Right atrium auricular region (tissue), 2 donors: Measurements from ENCODE around the gene CNOT8. TPM values are rescaled to one million over a fixed set of nuclear protein-coding genes. Genes with fewer than 3 reads are reported as not detected.
"Not testable (repeated sequence)": the region's sequence is repeated elsewhere in the genome, so short reads cannot be mapped to it uniquely, and the experiment has no call there.

Experiments
- DNase-seq: peaks from one replicate; pipeline ENCODE4 v3.0.0-alpha.2; 2019; ENCODE audit warnings: low spot score
- H3K27ac ChIP-seq, 2 donors: fragments of 200-600 bp; sonication (generic); 1 replicate in 1 of 2; 2 replicates in 1 of 2; pipeline ENCODE4 v1.5.1; 2016 to 2019
- H3K27me3 ChIP-seq, 2 donors: fragments of 200-600 bp; sonication (generic); one replicate each; pipeline versions ENCODE4 v1.5.1 to v1.6.0; 2017 to 2019
- H3K36me3 ChIP-seq: fragments of 200-600 bp; sonication (generic); one replicate; pipeline ENCODE4 v1.5.1; 2016
- H3K4me1 ChIP-seq, 2 donors: fragments of 200-600 bp; sonication (generic); one replicate each; pipeline versions ENCODE4 v1.5.1 to v1.6.0; 2017 to 2019
- H3K4me3 ChIP-seq, 2 donors: fragments of 200-600 bp; sonication (generic); 1 replicate in 1 of 2; 2 replicates in 1 of 2; pipeline ENCODE4 v1.5.1; 2017 to 2019; ENCODE audit warnings: mild to moderate bottlenecking in 1 of 2, moderate library complexity in 1 of 2
- H3K9me3 ChIP-seq, 2 donors: fragments of 200-600 bp; sonication (generic); one replicate each; pipeline ENCODE4 v1.5.1; 2019
- total RNA-seq, 2 donors: library from RNA; depleted of rRNA; stranded (reverse); fragments of >200 nt; gene quantifications; one replicate each; pipeline ENCODE4 v1.1.0, GENCODE V29; 2016
- TF ChIP-seq, protein P1 (sequence below), 2 donors: fragments of 200-600 bp; sonication (generic); IDR thresholded peaks; one replicate each; pipeline ENCODE4 v1.5.1; 2019; ENCODE audit warnings: antibody characterized with exemption in 2 of 2

Gene CNOT8
- total RNA-seq, 2 donors from 2014 or later, result 28.0 to 31.4 TPM

DNA sequence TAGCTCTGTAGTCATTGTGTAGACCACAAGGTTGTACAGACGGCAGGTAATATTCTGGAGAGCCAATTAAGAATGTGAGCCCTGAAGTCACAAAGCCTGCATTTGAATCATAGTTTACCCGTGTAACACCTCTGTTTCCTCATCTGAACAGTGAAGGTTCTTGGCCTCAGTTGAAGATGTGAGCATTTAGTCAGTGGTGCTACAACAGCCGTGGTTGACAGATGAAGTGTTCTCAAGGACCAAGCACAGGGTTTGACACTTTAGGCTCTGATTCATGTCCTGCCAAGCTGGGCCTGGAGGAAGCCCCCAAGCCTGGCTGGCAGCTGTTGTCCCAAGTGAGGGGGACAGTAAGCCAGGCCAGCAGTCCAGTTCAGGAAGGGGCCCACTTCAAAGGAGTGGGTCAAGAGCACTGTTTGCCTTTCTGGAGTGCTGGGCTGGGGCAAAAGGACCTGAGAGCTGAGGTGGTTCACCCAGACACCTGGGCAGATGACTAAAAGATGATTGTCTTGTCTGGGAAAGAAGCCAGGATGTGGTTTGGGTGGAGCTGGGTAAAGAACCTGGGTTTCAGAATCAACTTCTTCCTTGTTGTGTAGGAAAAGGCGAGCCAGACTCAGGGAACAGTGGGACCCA is 28.7 kb upstream of the CNOT8 start:
- Histone ChIP-seq H3K27me3 (no peaks in the 10 kb centered on the region), H3K4me1 (peaks cover 0 to 4% of the 10 kb centered on the region in 2 donors), H3K4me3 (no peak overlapping the region), H3K36me3 (peaks cover 44% of the 10 kb centered on the region), H3K27ac (no peak overlapping the region), H3K9me3 (no peaks in the 10 kb centered on the region)
- TF ChIP-seq, protein P1, sequence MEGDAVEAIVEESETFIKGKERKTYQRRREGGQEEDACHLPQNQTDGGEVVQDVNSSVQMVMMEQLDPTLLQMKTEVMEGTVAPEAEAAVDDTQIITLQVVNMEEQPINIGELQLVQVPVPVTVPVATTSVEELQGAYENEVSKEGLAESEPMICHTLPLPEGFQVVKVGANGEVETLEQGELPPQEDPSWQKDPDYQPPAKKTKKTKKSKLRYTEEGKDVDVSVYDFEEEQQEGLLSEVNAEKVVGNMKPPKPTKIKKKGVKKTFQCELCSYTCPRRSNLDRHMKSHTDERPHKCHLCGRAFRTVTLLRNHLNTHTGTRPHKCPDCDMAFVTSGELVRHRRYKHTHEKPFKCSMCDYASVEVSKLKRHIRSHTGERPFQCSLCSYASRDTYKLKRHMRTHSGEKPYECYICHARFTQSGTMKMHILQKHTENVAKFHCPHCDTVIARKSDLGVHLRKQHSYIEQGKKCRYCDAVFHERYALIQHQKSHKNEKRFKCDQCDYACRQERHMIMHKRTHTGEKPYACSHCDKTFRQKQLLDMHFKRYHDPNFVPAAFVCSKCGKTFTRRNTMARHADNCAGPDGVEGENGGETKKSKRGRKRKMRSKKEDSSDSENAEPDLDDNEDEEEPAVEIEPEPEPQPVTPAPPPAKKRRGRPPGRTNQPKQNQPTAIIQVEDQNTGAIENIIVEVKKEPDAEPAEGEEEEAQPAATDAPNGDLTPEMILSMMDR (IDR thresholded peaks at IDR 0.05), result no peak
- DNase-seq, result no peak

GRCh38 chr5:154830219-154830595 is 28.2 kb upstream of the CNOT8 start:
- TF ChIP-seq, protein P1 (IDR thresholded peaks at IDR 0.05), result no peak
- peaks cover 0 to 9% of the 10 kb centered on the region in 2 donors for H3K4me1 ChIP-seq
- H3K27me3 ChIP-seq, result no peaks in the 10 kb centered on the region
- H3K27ac ChIP-seq, result no peak overlapping the region
- DNase-seq, result no peak
- peaks cover 44% of the 10 kb centered on the region for H3K36me3 ChIP-seq
- H3K9me3 ChIP-seq, result no peaks in the 10 kb centered on the region
- no peak overlapping the region for H3K4me3 ChIP-seq

- DNase-seq, result no peak
- TF ChIP-seq, protein P1 (IDR thresholded peaks at IDR 0.05), result no peak
- peaks cover 44% of the 10 kb centered on the region for H3K36me3 ChIP-seq
Observed at GRCh38 chr5:154830596-154830995, 27.8 kb upstream of the CNOT8 start.

DNA sequence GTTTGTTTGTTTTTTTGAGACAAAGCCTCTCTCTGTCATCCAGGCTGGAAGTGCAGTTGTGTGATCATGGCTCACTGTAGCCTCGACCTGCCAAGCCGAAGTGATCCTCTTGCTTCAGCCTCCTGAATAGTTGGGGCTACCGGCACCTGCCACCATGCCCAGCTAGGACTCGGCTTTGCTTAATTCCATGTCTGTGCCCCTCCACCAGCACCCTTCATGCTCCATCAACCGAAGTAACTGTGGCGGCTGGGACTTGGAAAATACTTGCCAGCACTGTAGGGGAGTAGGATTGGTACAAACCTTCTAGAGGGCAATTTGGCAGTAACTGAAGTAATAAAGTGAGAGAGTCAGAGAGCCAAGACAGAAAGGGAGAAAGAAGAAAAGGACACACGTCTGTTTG is 27.0 kb upstream of the CNOT8 start:
- Histone ChIP-seq H3K27ac (no peak overlapping the region), H3K4me1 (peaks cover 0 to 19% of the 10 kb centered on the region in 2 donors), H3K4me3 (no peak overlapping the region), H3K36me3 (peaks cover 40% of the 10 kb centered on the region), H3K9me3 (no peaks in the 10 kb centered on the region), H3K27me3 (no peaks in the 10 kb centered on the region)
- TF ChIP-seq, protein P1 (IDR thresholded peaks at IDR 0.05), result no peak
- DNase-seq, result no peak

More at GRCh38 chr5:154830596-154830995, 27.8 kb upstream of the CNOT8 start:
- Histone ChIP-seq H3K27me3 (no peaks in the 10 kb centered on the region), H3K27ac (no peak overlapping the region), H3K4me1 (peaks cover 0 to 13% of the 10 kb centered on the region in 2 donors), H3K4me3 (no peak overlapping the region), H3K9me3 (no peaks in the 10 kb centered on the region)

GRCh38 chr5:154832804-154833203 is 25.6 kb upstream of the CNOT8 start:
- H3K36me3 ChIP-seq, result peaks cover 46% of the 10 kb centered on the region
- not testable (repeated sequence) for DNase-seq, H3K27ac ChIP-seq

GRCh38 chr5:154834053-154834452 is 24.4 kb upstream of the CNOT8 start:
- peaks cover 0 to 19% of the 10 kb centered on the region in 2 donors for H3K4me1 ChIP-seq
- peaks cover 42% of the 10 kb centered on the region for H3K36me3 ChIP-seq
- TF ChIP-seq, protein P1 (IDR thresholded peaks at IDR 0.05), result no peak
- peak overlapping the region in 1 of 2 donors; percentile 75 for H3K27ac ChIP-seq
- H3K4me3 ChIP-seq, result no peak overlapping the region
- H3K27me3 ChIP-seq, result no peaks in the 10 kb centered on the region
- DNase-seq, result no peak
- H3K9me3 ChIP-seq, result no peaks in the 10 kb centered on the region

More at GRCh38 chr5:154832804-154833203, 25.6 kb upstream of the CNOT8 start:
- H3K27me3 ChIP-seq, H3K4me3 ChIP-seq, H3K9me3 ChIP-seq: not testable (repeated sequence)
- H3K4me1 ChIP-seq, result peaks cover 0 to 19% of the 10 kb centered on the region in 2 donors

DNA sequence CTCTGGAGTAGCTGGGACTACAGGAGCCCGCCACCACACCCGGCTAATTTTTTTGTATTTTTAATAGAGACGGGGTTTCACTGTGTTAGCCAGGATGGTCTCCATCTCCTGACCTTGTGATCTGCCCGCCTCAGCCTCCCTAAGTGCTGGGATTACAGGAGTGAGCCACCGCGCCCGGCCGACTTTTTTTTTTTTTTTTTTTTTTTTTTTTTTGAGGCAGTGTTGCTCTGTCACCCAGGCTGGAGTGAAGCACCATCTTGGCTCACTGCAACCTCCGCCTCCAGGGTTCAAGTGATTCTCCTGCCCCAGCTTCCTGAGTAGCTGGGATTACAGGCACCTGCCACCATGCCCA is 22.8 kb upstream of the CNOT8 start:
- Histone ChIP-seq H3K4me3 (peak overlapping the region in 1 of 2 donors; percentile 4), H3K27ac (peak overlapping the region; percentile 60 to 75), H3K4me1 (peaks cover 0 to 19% of the 10 kb centered on the region in 2 donors), H3K36me3 (peaks cover 26% of the 10 kb centered on the region)
- H3K9me3 ChIP-seq, DNase-seq, H3K27me3 ChIP-seq: not testable (repeated sequence)
